ENCODE results near the gene CCDC188. TPM values are rescaled to one million over a fixed set of nuclear protein-coding genes. Genes with fewer than 3 reads are reported as not detected.

Gene CCDC188
- total and polyA plus RNA-seq, 2 of the 8 experiments (the other 6 are each of a cell fraction or from before 2014, with no cell fraction given) = not detected

GRCh38 chr22:20186871-20187546, 36.2 kb upstream of the CCDC188 start:
- Histone ChIP-seq H3K23me2 (ENCODE audit: low read depth, low read length) (no peaks in the 10 kb centered on the region), H2BK120ac (replicated peaks; ENCODE audit: low read depth, low read length) (no peak overlapping the region), H3K4me2 (ENCODE audit: insufficient read depth in 1 of 2, low read depth in 2 of 2, low read length in 2 of 2) (no peak overlapping the region), H3K79me1 (ENCODE audit: low read depth, low read length) (no peaks in the 10 kb centered on the region), H2BK5ac (ENCODE audit: low read depth, low read length) (no peak overlapping the region), H2BK15ac (ENCODE audit: low read length) (no peak overlapping the region), H3K56ac (replicated peaks; ENCODE audit: insufficient read length, low read depth, low read length) (no peak overlapping the region), H4K91ac (replicated peaks; ENCODE audit: insufficient read length, low read length) (no peak overlapping the region), H3K9ac (replicated peaks in 1 of 4; ENCODE audit: extremely low read depth in 1 of 4, low read depth in 3 of 4, low read length in 3 of 4) (no peak overlapping the region), H4K20me1 (replicated peaks in 1 of 2; ENCODE audit: control insufficient read depth in 1 of 2, insufficient read depth in 2 of 2, low read length in 2 of 2) (peaks cover 0 to 2% of the 10 kb centered on the region in 2 experiments), H2AK5ac (ENCODE audit: low read depth, low read length) (no peak overlapping the region), H2BK20ac (ENCODE audit: low read length) (no peak overlapping the region), H3K27me3 (replicated peaks in 1 of 4; ENCODE audit: control insufficient read depth in 3 of 4, extremely low read depth in 1 of 4, insufficient read depth in 3 of 4, low read length in 3 of 4) (no peaks in the 10 kb centered on the region), H4K5ac (ENCODE audit: insufficient read length, low read depth, low read length) (no peak overlapping the region), H3K14ac (ENCODE audit: insufficient read length) (no peak overlapping the region), H2BK12ac (ENCODE audit: low read depth, low read length) (no peak overlapping the region), H2AFZ (ENCODE audit: low read length) (no peak overlapping the region), H3K4ac (replicated peaks; ENCODE audit: insufficient read length, low read depth, low read length) (no peak overlapping the region), H3K79me2 (ENCODE audit: control insufficient read depth in 1 of 2, insufficient read depth in 2 of 2, low read length in 2 of 2) (no peaks in the 10 kb centered on the region), H3K36me3 (ENCODE audit: control insufficient read depth in 2 of 4, insufficient read depth in 4 of 4, low read length in 3 of 4) (no peaks in the 10 kb centered on the region), H3K9me3 (ENCODE audit: insufficient read depth in 2 of 2, low read depth in 1 of 2, low read length in 1 of 2) (no peaks in the 10 kb centered on the region), H3K4me1 (replicated peaks in 1 of 4; ENCODE audit: control insufficient read depth in 3 of 4, insufficient read depth in 4 of 4, low read length in 3 of 4) (peaks cover 0 to 4% (median 2%) of the 10 kb centered on the region in 4 experiments; a peak in 2 of 7 replicates), H4K8ac (ENCODE audit: extremely low read depth, insufficient read depth, low read length) (no peak overlapping the region), H3K27ac (ENCODE audit: low read depth, low read length) (no peak overlapping the region), H3K4me3 (ENCODE audit: extremely low read depth in 1 of 4, insufficient read depth in 2 of 4, low read depth in 3 of 4, low read length in 4 of 4) (no peak overlapping the region), H3K23ac (ENCODE audit: insufficient read length) (no peak overlapping the region), H3K18ac (ENCODE audit: extremely low read depth, low read length) (no peak overlapping the region)
- no peak for TF ChIP-seq EZH2 (IDR thresholded peaks at IDR 0.05; ENCODE audit: low read depth, low read length, severe bottlenecking)
- no peak for TF ChIP-seq ASH2L (IDR thresholded peaks at IDR 0.05; ENCODE audit: low read length)
- no peak for TF ChIP-seq EGR1 (IDR thresholded peaks at IDR 0.05; ENCODE audit: borderline replicate concordance, low read depth, low read length)
- no peak for TF ChIP-seq BACH1 (IDR thresholded peaks at IDR 0.05; ENCODE audit: low read length)
- TF ChIP-seq HDAC2 (IDR thresholded peaks at IDR 0.05; ENCODE audit: borderline replicate concordance in 1 of 2, low read depth in 2 of 2, low read length in 2 of 2) = no peak
- no peak for TF ChIP-seq FOSL1 (IDR thresholded peaks at IDR 0.05; ENCODE audit: insufficient read depth, low read depth, low read length)
- TF ChIP-seq CBX5 (IDR thresholded peaks at IDR 0.05; ENCODE audit: low read depth, low read length) = no peak
- TF ChIP-seq ZNF274 (IDR thresholded peaks at IDR 0.05; ENCODE audit: borderline replicate concordance, extremely low read depth, low read length) = no peak
- no peak for TF ChIP-seq SIN3A (conservative IDR thresholded peaks at IDR 0.05 in 1 of 2, IDR thresholded peaks at IDR 0.05 in 1 of 2; ENCODE audit: low read depth in 1 of 2, low read length in 2 of 2)
- no peak for TF ChIP-seq CEBPB (IDR thresholded peaks at IDR 0.05; ENCODE audit: low read depth, low read length)
- TF ChIP-seq GTF2F1 (IDR thresholded peaks at IDR 0.05; ENCODE audit: borderline replicate concordance, low read depth, low read length) = no peak
- no peak for TF ChIP-seq SIX5 (IDR thresholded peaks at IDR 0.05; ENCODE audit: low read depth, low read length)
- CTCF ChIA-PET (ENCODE audit: partially characterized antibody) = interaction anchor here (0.8 to 3.0 kb wide), 25 partner anchors 9 to 397 kb away, joined by 3 to 22 read pairs (median 4); no protein-coding TSS in a partner anchor
- POLR2A ChIA-PET (ENCODE audit: partially characterized antibody) = interaction anchor here (1.6 kb wide), 1 partner anchor 9 kb away, joined by 5 read pairs; no protein-coding TSS in a partner anchor
- WGBS, 2 experiments (ENCODE audit: extremely low coverage in 1 of 2, insufficient coverage in 1 of 2, insufficient read length in 1 of 2, insufficient replicate concordance in 2 of 2, low coverage in 1 of 2, low lambda C conversion rate in 2 of 2, missing lambda C conversion rate in 1 of 2) = 66% methylated on average over 13 of the region's 14 CpGs; no CpG with 5 or more reads in 1 of the 2 experiments
- FAIRE-seq (no peak), DNase-seq (ENCODE audit: low read depth in 1 of 2, low spot score in 2 of 2) (no peak)
